PC-3 (cell line): ENCODE measurements around the gene IL36G.

Experiments used
- CTCF ChIP-seq: fragments of 300-600 bp; sonication (generic); conservative IDR thresholded peaks from 2 replicates; pipeline ENCODE4 v1.5.1; 2017; ENCODE audit warnings: antibody characterized with exemption, low read depth, mild to moderate bottlenecking, low read length
- EZH2 ChIP-seq: fragments of 300-600 bp; sonication (generic); IDR thresholded peaks from one replicate; pipeline ENCODE4 v1.6.1; 2017; ENCODE audit warnings: antibody characterized with exemption, mild to moderate bottlenecking, low read length; ENCODE audit not compliant: unreplicated experiment
- EZH2phosphoT487 ChIP-seq: fragments of 300-600 bp; sonication (generic); IDR thresholded peaks from 2 replicates; pipeline ENCODE4 v1.6.1; 2018; ENCODE audit warnings: mild to moderate bottlenecking, antibody characterized with exemption, low read length, borderline replicate concordance

- TF ChIP-seq CTCF (no peak), EZH2 (no peak), EZH2phosphoT487 (no peak)
These were observed 35.5 kb downstream of the IL36G start for GRCh38 chr2:113013336-113013661.
